ENCODE data around the gene INPP5A. TPM values are rescaled to one million over a fixed set of nuclear protein-coding genes. Genes with fewer than 3 reads are reported as not detected.

INPP5A gene
- total and polyA plus RNA-seq, 4 donors = 12.4 to 39.9 (median 28.2) TPM

- no peak for TF ChIP-seq CTCF (IDR thresholded peaks at IDR 0.05; ENCODE audit: control extremely low read depth, extremely low read depth)
- WGBS, 2 donors = 74 to 84% methylated on average over 20 of the region's 20 CpGs
- H3K27ac ChIP-seq (ENCODE audit: low read depth in 1 of 2, low read length in 1 of 2) = no peak overlapping the region
- no peaks in the 10 kb centered on the region for H3K27me3 ChIP-seq (ENCODE audit: control insufficient read depth in 3 of 3, insufficient read depth in 3 of 3, low read length in 2 of 3)
- ATAC-seq (ENCODE audit: insufficient read depth, low FRiP score) (peak; percentile 30), DNase-seq (no peak)
- no peak overlapping the region for H3K4me3 ChIP-seq
- no peak overlapping the region for H3K9ac ChIP-seq (ENCODE audit: insufficient read depth in 1 of 2, low read length in 2 of 2)
- peaks cover 0 to 3% (median 1%) of the 10 kb centered on the region in 4 donors for H3K36me3 ChIP-seq (ENCODE audit: control insufficient read depth in 4 of 4, insufficient read depth in 4 of 4, low read length in 4 of 4)
- H3K4me1 ChIP-seq (ENCODE audit: control insufficient read depth in 5 of 5, insufficient read depth in 5 of 5, low read length in 5 of 5) = peaks cover 0 to 2% (median 0%) of the 10 kb centered on the region in 5 donors
- peaks cover 0 to 2% (median 0%) of the 10 kb centered on the region in 4 donors for H3K9me3 ChIP-seq (ENCODE audit: control insufficient read depth in 4 of 4, insufficient read depth in 3 of 4, low read length in 3 of 4)
Measured at GRCh38 chr10:132667342-132668047, 129.9 kb downstream of the INPP5A start.

GRCh38 chr10:132668048-132668394, 130.4 kb downstream of the INPP5A start:
- H3K9me3 ChIP-seq (ENCODE audit: control insufficient read depth in 4 of 4, insufficient read depth in 3 of 4, low read length in 3 of 4) = peaks cover 0 to 2% (median 0%) of the 10 kb centered on the region in 4 donors
- H3K27me3 ChIP-seq (ENCODE audit: control insufficient read depth in 3 of 3, insufficient read depth in 3 of 3, low read length in 2 of 3) = no peaks in the 10 kb centered on the region
- H3K4me1 ChIP-seq (ENCODE audit: control insufficient read depth in 5 of 5, insufficient read depth in 5 of 5, low read length in 5 of 5) = peaks cover 0 to 2% (median 0%) of the 10 kb centered on the region in 5 donors
- H3K9ac ChIP-seq (ENCODE audit: insufficient read depth in 1 of 2, low read length in 2 of 2) = no peak overlapping the region
- ATAC-seq (ENCODE audit: insufficient read depth, low FRiP score) = peak; percentile 42
- no peak for TF ChIP-seq CTCF (IDR thresholded peaks at IDR 0.05; ENCODE audit: control extremely low read depth, extremely low read depth)
- peak; percentile 29 to 37 (median 35) for DNase-seq
- H3K4me3 ChIP-seq = no peak overlapping the region
- H3K36me3 ChIP-seq (ENCODE audit: control insufficient read depth in 4 of 4, insufficient read depth in 4 of 4, low read length in 4 of 4) = peaks cover 0 to 3% (median 1%) of the 10 kb centered on the region in 4 donors
- H3K27ac ChIP-seq (ENCODE audit: low read depth in 1 of 2, low read length in 1 of 2) = no peak overlapping the region
- 73 to 87% methylated on average over 5 of the region's 5 CpGs for WGBS, 2 donors

GRCh38 chr10:132669208-132669861, 131.7 kb downstream of the INPP5A start:
- H3K27ac ChIP-seq (ENCODE audit: low read depth in 1 of 2, low read length in 1 of 2) = no peak overlapping the region
- TF ChIP-seq CTCF (IDR thresholded peaks at IDR 0.05; ENCODE audit: control extremely low read depth, extremely low read depth) = no peak
- 92% methylated on average over 23 of the region's 23 CpGs for WGBS, 2 donors
- DNase-seq (no peak), ATAC-seq (ENCODE audit: insufficient read depth, low FRiP score) (no peak)
- peaks cover 0 to 5% (median 1%) of the 10 kb centered on the region in 4 donors for H3K36me3 ChIP-seq (ENCODE audit: control insufficient read depth in 4 of 4, insufficient read depth in 4 of 4, low read length in 4 of 4)
- H3K9ac ChIP-seq (ENCODE audit: insufficient read depth in 1 of 2, low read length in 2 of 2) = no peak overlapping the region
- no peaks in the 10 kb centered on the region for H3K27me3 ChIP-seq (ENCODE audit: control insufficient read depth in 3 of 3, insufficient read depth in 3 of 3, low read length in 2 of 3)
- H3K9me3 ChIP-seq (ENCODE audit: control insufficient read depth in 4 of 4, insufficient read depth in 3 of 4, low read length in 3 of 4) = peaks cover 0 to under 1% (median 0%) of the 10 kb centered on the region in 4 donors
- H3K4me3 ChIP-seq = no peak overlapping the region
- H3K4me1 ChIP-seq (ENCODE audit: control insufficient read depth in 5 of 5, insufficient read depth in 5 of 5, low read length in 5 of 5) = peaks cover 0 to 2% (median 0%) of the 10 kb centered on the region in 5 donors
